ENCODE results near the gene FAM53B.

Gene FAM53B

GRCh38 chr10:124660404-124661125 is 83.6 kb downstream of the FAM53B start:
- no peak for DNase-seq

GRCh38 chr10:124659380-124659779 is 84.8 kb downstream of the FAM53B start:
- DNase-seq: no peak

- no peak for DNase-seq
Measured at GRCh38 chr10:124658591-124659242, 85.5 kb downstream of the FAM53B start.

- DNase-seq: peak in 3 of 4 experiments; percentile 53 to 63 (median 55)
Measured at GRCh38 chr10:124657806-124658205, 86.4 kb downstream of the FAM53B start.

- peak in 3 of 4 experiments; percentile 19 to 58 (median 37) for DNase-seq
Measured at GRCh38 chr10:124656541-124656940, 87.6 kb downstream of the FAM53B start.

DNA sequence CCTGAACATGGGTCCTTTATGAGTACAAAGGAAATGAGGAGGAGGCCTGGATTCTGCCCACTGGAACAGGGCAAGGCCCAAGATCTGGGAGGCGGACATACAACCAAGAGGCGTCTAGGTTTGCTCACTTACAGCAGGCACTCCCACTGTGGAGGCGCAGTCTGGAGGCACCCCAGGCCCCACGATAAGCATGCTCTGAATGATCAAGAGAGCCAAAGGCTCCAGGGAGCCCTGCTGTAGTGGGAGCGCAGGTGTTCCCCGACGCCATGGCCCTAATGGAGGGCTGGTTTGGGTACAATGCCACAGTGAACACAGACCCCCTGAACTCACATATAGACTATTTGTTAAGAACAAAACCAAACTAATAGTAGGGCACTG is 88.1 kb downstream of the FAM53B start:
- DNase-seq: no peak

- DNase-seq: peak in 1 of 4 experiments; percentile 32
Measured at GRCh38 chr10:124655191-124656112, 88.7 kb downstream of the FAM53B start.

- DNase-seq: no peak
Measured at GRCh38 chr10:124654686-124655085, 89.5 kb downstream of the FAM53B start.

DNA sequence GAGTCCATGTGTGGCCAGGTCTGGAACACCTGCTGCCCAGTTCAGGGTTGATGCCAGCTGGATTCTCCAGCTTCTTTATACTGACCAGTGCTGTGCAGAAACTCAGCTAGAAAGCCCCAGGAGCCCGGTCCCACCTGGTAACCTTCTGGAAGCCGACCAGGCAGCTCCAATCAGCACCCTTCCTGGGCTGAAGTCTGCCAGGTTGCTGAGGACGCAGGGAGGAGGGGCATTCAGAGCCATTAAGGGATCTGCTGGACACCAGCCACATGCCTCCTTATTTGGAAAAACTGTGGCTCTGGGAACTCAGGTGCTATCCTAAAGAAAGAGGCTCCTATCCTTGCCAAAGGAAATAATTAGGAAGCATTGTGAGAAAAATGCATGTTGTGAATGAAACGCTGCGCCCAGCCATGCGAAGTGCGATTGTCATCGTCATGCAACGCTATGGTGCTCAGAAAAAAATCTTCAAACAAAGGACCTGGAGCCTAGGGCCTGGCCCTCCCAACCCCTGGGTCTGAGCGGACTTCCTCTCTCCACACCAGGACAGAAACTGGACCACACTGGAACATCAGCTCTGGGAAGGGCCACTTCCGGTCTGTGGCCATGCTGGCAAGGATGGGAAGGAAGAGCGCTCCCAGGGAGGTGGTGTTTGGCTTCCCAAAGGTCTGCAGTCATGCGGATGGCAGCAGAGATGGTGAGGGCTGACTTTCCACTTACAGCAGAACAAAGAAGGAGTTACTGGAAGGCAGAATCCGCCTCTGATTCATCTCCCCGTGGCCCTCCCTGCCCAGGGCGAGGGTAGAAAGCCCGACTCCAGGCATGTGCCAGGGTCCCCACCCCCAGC is 90.1 kb downstream of the FAM53B start:
- no peak for DNase-seq

DNA sequence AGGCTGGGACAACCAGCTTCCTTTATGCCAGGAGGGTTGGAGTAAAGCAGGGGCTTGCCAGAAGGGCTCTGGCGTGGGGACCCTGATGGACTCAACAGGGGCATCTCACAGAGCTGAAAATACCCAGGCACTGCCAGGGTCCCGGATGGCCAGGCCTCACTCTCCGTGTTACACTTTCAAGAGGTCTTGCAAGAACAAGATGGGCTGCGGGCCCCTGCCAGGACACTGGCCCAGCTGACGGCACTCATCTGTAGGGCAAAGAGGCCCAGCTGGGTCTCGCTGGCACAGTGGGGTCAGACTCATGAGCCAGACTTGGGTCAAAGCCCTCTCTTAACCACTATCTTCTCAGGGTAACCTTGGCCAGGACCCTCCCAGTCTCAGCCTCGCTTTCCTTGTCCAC is 90.9 kb downstream of the FAM53B start:
- no peak for DNase-seq

GRCh38 chr10:124652701-124653100 is 91.5 kb downstream of the FAM53B start:
- no peak for DNase-seq

GRCh38 chr10:124652200-124652599 is 92.0 kb downstream of the FAM53B start:
- DNase-seq: no peak

DNA sequence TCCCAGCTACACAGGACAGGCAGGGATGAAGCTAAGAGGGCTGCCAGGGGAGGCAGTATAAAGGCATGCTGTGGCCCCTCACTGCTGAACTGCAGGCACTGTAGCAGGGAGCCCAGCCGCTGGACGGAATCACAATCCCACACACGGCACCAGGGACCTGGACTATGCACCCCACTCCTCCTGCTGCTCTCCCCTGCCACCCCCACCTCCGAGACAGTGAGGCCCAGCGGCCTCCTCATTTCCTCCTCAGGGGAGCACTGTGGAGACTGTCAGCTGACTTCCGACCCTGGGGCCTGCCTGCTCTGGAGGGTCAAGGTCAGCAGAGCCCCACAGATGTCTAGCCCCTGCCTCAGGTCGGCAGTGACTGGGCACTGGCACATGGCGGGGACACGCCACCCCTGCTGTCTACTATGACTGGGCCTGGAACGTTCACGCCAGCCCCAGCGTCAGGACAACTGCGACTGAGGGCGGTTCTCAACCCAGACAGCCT is 92.7 kb downstream of the FAM53B start:
- DNase-seq: peak in 1 of 4 experiments; percentile 13

- DNase-seq: no peak
Measured at GRCh38 chr10:124650820-124651401, 93.3 kb downstream of the FAM53B start.

GRCh38 chr10:124650263-124650662 is 93.9 kb downstream of the FAM53B start:
- no peak for DNase-seq

- DNase-seq: peak in 2 of 4 experiments; percentile 37 to 71
Measured at GRCh38 chr10:124649214-124649613, 95.0 kb downstream of the FAM53B start.

DNA sequence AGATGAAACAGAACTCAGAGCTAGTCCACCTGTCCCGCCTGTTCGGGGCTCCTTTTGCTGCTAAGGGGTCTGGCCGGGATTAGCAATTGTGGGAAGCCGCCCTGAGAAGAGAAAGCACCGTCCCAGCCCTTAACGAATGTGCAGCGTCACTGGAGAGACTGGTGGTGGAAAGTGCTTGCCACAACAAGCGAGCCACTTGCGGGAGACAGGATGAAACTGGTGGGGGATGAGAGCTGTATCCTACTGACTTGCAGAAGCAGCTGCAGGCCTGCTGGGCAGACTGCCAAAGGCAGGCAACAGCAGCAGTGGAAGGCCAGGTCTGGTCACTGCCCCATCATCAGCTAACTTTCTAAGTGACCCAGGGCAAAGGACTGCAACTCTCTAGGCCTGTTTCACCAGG is 95.4 kb downstream of the FAM53B start:
- DNase-seq: peak; percentile 79 to 92 (median 90)

DNA sequence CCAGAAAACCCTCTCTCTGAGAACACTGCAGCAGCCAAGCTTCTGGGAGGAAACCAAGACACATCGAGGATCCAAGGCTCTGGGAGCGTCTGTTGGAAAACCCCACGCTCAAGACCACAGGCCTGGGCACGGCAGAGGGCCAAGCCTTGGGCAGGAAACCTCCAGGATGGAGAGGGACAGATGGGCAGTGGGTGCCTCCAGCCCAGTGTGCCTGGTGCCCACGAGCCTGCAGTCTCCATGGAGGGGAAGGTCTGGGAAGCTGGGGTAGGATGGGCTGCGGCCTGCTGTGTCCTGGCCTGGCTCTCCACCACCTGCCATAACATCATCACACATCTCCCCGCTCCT is 96.1 kb downstream of the FAM53B start:
- no peak for DNase-seq

DNA sequence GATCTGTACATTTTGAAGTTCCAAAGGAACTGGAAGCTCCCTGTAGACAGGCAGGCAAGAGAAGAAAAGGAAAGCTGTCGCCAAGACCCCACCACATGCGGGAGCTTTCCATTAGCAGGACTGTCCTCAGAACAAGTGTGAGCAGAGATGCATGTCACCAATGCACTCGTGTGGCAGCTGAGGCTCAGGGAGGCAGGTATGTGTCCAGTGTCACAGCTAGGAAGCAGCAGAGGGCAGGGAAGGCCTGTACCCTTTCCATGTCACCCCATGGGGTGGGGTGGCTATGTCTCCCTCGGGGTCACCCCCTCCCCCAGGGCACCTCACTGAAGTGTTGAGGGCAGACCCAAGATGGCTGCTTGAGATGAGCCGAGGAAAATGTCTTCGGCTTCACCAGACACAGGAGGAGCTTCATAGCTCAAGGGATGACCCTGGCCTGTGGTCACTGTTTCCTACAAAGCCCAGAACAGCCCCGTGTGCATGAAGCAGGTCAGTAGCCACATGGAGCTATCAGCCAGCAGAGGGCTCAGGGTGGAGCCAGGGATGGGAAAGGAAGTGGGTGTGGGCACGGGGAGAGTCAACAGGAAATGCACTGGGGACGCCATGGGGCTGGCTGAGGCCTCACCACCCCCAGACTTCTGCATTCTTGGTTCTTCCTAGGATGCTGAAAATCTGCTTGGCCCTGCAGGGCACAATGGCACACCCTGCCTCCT is 96.6 kb downstream of the FAM53B start:
- DNase-seq: peak; percentile 93 to 98 (median 96)

DNA sequence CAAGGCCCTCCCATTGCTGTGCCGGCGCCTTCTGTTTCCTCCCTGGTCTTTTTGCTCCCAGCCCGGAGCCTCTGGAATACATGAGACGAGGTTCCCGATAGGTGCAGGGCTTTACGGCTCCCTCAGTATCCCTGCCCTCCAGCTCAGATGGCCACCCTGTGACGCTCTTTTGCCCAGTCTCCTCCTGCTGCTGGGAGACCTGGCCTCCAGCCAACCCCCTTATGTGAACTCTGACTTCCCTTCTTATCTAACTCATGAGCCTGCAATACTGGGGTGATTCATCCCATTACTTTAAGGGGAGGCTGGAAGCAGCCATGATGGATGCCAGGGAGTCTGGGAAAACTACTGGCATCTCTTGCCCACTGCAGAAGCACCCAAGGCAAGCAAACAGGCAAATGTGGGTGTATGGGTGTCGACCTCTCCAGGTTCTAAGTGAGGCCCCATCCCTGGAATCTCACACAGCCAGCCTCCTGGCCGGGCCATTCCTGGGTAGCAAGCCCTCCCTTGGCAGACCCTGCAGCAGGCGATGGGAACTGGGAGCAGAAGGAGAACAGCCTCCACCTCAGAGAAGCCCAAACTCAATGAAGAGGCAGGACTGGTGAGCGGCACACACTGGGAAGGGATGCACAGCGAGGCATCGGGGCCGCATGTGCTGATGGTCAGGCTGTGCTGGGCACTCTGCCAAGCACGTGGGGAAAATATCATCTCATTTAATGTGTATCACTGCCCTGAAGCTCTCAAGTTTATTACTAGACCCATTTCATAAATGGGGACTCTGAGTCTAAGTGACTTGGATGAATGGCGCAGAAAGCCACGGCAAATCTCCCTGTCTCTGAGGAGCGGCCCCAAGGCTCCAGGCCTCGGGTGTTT is 97.5 kb downstream of the FAM53B start:
- peak; percentile 90 to 95 (median 94) for DNase-seq
